CD4-positive, alpha-beta T cell treated with Interleukin-6 for 4 hours (primary cell): Measurements from ENCODE around the gene NLK.
"Not testable (repeated sequence)": the region's sequence is repeated elsewhere in the genome, so short reads cannot be mapped to it uniquely, and the experiment has no call there.

ENCODE experiments used
- DNase-seq: peaks from one replicate; pipeline ENCODE4 v3.0.0-alpha.2; 2020; ENCODE audit warnings: mixed read lengths

Gene NLK

DNA sequence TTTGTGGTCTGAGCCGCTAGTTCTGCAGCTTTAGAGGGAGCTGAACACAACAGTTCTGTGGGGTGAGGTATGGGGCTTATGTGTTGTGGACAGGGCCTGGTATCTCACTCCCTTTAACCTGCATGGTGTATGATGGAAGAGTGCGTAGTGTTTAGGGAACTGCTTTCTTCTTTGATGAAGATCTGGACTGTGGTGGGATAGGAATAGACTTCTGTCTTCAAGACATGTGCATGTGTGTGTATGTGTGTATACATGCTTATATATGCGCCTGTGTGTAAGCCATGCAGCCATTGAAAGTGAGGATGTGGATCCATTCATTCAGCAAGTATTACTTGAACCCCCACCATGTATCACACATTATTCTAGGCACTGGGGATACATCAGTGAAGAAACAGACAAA is 161.8 kb downstream of the NLK start:
- DNase-seq: no peak

DNA sequence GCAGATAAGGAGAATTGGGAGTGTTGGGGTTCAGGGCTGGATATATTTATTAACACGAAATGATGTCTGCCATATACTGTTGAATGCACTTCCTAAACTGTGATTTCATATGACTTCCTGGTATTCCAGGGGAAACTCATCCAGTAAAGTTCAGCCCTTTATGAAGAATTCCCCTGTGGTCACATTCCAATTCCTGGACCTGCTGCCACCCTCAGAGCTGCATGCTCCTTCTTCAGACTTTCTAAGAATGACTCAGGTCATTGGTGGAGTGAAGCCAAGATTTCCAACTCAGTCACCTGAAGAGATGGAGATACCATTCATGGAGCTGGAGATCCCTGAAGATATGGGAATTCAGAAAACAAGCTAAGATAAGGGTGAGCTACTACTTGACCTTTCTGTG is 162.3 kb downstream of the NLK start:
- no peak for DNase-seq

DNA sequence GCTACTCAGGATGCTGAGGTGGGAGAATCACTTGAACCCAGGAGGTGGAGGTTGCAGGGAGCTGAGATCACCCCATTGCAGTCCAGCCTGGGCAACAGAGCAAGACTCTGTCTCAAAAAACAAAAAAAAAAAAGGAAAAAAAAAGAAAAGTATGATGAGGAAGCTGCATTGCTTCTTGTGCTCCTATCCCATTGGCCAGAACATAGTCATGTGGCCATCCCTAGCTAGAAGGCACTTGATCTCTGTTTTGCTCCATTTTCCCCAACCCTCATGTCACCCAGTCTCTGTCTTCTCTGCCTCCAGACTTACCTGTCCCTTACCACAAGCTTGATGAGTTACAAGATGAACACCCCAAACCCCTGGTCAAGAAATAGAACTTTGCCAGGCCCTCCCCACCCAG is 163.8 kb downstream of the NLK start:
- DNase-seq: no peak

DNA sequence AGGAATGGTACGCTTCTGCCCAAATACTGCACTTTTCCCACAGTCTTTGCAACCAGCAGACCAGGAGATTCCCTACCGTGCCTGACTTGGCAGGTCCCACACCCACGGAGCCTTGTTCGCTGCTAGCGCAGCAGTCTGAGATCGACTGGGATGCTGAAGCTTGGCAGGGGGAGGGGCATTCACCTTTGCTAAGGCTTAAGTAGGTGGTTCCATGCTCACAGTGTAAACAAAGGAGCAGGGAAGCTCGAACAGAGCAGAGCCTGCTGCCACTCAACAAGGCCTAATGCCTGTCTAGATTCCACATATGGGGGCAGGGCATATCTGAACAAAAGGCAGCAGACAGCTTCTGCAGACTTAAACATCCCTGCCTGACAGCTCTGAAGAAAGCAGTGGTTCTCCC is 169.3 kb downstream of the NLK start:
- DNase-seq: no peak

DNA sequence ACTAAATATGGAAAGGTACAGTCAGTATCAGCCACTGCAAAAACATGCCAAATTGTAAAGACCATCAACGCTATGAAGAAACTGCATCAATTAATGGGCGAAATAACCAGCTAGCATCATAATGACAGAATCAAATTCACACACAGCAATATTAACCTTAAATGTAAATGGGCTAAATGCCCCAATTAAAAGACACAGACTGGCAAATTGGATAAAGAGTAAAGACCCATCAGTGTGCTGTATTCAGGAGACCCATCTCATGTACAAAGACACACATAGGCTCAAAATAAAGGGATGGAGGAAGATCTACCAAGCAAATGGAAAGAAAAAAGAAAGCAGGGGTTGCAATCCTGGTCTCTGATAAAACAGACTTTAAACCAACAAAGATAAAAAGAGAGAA is 171.1 kb downstream of the NLK start:
- not testable (repeated sequence) for DNase-seq

DNA sequence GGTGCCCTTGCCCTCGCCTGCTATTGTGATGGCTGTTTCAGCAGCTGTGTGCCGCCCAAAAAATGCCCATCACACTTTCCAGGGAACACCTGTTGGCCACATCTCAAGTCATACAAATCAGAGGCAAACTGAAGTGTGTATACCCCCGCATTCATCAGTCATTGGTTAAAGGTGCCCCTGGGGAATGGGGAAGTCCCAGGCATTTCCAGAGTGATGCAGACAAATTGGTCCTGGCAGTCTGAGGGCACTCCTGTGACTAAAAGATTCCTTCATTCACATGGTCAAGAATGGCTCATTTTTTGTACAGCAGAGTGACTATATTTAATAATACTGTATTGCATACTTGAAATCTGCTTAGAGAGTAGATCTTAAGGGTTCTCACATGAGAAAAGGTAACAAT is 173.6 kb downstream of the NLK start:
- no peak for DNase-seq

DNA sequence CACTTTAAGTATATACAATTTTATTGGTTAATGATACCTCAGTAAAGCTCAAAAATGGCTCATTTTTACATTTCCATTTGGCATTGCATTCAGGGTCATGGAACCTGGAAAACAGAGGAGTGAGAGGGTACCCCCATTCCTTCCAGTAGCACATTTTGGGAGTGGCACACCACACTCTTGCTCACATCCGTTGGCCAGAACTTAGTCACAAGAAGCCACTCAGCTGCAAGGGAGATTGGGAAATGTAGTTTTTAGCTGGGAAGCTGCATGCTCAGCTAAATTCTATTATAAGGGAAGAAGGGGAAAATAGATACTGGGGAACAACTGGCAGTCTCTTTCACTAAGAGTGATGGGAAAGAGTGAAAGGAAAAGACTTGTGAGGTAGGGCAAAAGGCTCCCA is 174.1 kb downstream of the NLK start:
- DNase-seq: no peak

DNA sequence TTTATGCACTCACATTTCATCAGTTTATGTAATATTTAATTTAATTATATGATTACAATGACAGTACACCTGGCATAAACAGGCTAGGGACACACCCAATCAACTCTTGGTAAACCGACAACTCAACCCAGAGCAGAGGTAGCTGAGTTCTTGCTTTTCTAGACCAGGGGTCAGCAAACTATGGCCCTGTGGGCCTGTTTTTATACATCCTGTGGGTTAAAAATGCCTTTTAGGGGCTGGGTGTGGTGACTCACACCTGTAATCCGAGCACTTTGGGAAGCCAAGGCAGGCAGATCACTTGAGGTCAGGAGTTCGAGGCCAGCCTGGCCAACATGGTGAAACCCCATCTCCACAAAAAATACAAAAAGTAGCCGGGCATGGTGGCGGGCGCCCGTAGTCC is 177.3 kb downstream of the NLK start:
- DNase-seq: no peak

DNA sequence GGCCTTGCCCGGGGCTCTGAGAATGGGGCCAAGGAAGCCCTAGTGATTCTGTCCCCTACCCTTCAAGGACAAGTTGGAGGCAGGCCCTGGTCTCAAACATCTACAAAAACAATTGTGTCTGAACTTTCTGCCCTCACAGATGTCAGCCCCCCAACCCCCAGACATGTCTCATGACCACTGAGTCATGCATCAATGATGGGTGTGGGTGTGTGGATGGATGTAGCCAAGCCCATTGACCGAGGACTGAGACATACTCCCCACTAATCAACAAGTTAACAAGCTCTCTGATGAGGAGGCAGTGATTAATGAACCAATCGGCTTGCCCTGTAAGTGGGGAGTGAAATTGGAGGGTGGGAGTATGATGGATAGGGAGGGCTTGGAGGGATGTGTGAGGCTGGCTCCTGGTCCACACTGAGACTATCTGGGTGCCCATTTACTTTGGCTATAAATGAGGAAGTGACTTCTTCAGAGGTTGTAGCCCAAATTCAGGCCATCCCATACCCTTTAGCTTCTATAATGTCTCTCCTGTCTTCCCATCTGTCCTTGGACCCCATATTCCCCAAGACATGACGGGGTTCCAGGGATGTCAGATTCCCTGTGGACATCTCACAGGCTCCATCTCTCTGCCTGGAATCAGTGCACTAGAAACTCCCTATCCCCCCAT is 179.4 kb downstream of the NLK start:
- no peak for DNase-seq

DNA sequence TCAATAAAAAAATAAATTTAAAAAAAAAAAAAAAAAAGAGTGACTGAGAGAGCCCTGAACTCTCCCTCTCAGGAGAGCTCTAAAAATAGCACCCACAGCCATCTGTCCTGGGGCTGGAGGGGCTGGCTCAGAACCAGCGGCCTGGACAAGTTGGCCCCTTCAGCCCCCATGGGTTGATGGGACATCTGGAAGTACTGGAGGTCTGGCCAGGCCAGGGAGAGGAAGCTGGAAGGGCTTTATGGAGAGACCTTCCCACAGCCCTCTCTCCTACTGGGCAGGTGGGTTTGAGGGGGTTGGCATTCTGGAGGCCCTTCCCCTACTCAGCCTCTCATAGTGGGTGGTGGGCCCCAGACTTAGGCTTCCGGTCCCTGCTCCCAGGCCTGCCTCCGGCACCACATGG is 182.8 kb downstream of the NLK start:
- no peak for DNase-seq

DNA sequence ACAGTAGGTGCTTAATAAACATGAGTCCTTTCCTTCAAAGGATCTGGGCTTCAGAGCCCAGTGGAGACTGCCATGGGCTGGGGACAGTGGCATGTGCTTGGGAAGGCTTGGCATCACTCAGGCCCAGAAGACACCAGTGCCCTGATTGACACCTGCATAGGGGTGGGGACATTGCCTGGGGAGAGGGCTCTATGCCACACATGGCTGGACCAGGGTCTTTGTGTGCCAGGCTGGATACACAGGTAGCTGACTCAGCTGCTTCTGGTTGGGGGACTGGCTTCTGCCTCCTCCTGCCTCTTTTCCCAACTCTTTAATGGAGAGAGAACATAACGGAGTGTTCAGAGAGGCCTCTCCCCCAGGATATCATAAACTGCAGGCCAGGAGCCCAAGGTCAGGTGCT is 183.4 kb downstream of the NLK start:
- DNase-seq: no peak

DNA sequence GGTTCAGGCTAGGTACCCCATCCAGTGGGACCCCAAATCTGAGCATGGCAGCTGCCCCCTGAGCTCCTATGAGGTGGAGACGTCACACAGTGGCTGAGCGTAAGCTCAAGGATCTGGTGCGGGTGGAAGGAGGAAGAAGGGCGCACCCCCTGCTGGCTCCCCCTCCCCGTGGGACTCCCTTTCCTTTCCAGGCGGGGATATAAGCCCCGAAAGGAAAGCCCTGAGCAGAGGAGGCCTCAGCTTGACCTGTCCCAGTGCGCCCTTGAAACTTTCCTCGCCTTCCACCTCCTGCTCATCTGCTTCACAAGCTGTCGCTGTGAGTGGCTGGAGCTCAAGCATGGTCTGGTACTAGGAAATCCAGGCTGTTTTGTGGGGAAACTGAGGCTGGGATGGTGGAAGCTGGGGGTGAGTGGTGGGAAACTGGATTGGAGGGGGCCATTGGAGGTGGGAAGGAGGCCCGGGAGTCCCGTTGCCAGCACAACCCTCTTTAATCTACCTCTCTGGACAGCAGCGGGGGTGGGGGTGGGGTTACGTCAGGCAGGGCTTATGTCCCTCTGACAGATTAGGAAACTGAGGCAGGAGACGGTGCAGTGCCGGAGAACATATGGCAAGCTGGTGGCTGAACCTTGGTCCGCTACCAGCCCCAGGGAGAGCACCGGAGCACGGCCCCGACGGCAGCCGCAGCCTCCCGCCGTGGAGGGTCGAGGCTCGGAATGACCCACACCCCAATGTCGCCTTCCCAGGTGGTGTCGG is 184.3 kb downstream of the NLK start:
- no peak for DNase-seq

DNA sequence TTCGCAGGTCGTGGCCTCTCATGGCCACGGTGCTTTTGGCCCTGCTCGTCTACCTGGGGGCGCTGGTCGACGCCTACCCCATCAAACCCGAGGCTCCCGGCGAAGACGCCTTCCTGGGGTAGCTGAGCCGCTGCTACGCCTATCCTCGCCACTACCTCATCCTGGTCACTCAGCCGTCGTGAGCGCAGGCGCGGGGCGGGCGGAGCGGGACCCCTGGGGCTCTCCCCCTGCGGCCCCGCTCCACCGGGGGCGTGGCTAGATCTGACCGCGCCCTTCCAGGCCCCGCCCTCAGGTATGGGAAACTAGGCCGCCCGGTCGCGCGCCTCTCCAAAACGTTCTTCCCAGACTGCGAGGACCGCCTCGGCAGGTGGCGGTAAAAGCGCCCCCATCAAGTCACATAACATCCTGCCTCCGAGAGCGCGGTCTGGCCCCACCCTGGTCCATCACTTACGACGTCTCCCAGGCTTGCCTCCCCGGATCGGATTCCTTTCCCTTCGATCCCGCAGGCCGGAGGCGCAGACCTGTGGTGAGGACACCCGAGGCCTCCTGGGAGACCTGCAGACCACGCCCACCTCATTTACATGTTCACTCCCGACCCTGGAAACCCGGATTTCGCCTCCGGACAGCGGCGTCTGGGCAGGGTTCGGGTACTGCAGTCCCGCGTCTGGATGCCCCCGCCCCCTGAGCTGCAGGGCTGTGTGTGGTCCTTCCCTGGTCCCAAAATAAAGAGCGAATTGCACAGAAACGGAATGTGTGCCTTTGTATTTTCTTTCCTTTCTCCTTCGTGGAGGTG is 185.0 kb downstream of the NLK start:
- DNase-seq: peak; percentile 19

DNA sequence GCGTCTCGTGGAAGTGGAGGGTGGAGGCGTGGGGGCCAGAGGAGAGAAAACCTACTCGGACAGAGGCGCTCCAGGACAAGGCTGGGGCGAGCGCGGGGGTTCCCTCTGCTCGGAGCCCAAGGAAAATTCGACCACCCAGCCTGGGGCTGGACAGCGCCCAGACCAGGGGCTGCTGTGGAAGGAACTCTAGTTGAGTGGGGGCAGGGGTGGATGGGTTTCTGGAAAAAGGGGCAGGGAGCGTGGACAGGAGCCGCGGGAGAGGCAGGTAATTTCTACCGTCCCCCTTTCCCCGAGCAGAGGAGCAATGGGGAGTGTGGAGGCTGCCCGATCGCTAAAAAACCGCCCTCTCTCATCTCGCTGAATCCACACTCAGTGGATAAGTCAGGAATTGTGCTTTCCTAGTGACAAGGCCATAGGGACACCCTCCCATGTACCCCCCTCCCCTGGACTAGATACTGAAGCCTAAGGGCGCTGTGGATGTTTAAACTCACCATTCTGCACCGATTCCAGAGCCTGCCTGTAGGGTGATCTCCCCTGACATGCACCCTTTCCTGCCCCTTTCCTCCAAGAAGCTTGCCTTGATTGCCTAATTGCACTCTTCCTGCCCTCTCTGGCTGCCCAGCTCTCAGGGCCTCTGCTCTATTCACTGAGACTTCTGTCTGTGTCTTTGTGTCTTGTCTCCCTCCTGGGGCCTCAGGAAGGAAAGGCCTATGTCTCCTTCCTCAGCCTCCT is 185.8 kb downstream of the NLK start:
- no peak for DNase-seq

DNA sequence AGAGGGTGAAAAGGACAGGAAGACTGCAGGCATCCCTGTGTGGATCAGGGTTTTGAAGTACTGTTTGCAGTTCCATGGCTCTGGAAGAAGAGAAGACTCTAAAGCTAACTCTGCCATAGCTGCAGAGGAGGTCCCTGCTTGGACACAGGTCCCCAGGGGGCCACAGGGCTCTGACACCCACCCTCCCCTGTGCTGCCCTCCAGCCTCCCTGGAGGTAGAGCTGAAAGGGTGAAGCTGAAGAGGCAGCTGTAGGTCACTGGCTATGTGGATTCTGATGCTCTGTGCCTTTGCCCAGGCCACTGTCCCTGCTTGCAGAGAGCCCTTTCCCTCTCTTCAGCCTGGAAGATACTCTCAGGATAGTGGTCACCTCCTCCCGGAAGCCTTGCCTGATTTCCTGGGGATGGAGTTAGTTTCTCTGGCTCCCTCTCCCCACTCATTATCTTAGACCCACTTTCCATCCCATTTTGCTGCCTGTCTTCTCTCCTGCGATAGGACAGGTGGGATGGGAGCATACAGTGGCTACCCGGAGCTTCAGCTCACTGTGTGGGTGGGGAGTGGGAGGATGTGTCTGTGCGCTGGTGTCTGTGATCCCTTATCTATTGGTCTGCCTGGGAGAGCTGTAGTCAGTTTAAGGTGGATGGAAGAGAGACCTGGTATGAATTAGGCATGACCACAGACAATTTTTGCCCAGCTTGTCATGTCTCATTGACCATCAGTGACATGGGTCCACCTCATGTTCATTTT is 186.7 kb downstream of the NLK start:
- DNase-seq: no peak

DNA sequence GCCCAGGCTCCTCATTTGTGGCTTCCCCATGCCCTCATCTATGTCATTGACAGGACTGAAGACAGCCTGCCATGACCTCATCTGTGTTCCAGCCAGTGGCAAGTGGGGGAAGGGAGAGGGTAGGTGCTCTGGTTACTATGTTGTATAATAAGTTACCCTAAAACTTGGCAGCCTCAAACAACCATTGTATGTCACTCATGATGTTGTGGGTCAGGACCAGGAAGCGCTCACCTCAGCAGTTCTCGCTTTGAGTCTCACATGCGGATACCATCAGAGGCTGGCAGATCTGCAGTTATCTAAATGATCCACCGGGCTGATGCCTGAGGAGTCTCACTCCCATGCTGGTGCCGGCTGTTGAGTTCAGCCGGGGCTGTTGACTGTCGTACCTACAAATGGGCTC is 187.5 kb downstream of the NLK start:
- no peak for DNase-seq

DNA sequence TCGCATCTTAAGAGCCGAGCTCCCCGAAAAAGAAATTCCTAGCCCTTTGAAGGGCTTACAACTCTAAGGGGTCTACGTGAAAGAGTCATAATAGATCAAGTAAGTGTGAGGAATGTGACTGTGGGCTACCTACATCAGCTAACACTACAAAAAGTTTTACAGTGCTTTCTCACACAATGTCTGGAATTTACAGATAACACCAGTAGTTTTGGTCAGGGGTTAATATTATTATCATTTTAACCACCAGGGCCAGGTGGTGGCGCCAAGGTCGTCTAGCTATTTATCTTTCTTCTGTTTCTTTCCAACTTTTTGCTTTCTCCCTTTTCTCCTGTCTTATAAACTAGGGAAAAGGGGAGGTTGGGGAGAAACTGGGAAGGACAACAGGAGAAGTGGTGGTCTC is 188.1 kb downstream of the NLK start:
- DNase-seq: not testable (repeated sequence)

DNA sequence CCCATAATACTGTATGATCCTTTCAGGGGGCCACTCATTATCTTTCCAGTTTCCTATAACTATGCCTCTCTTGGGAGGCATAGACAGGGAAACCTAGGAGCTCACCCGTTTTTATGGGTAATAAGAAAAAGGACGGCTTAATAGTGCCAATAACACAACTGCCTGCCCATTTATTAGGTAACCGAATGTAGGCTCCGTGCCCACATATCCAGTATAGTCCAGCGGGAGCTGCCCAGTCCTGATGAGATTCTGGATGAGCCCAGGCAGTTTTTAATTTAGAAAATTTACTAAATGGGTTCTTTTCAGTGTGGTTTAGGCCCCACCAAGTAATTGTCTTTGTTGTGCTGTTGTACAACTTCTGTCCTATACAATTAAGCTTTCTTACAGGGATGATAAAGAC is 189.1 kb downstream of the NLK start:
- not testable (repeated sequence) for DNase-seq

DNA sequence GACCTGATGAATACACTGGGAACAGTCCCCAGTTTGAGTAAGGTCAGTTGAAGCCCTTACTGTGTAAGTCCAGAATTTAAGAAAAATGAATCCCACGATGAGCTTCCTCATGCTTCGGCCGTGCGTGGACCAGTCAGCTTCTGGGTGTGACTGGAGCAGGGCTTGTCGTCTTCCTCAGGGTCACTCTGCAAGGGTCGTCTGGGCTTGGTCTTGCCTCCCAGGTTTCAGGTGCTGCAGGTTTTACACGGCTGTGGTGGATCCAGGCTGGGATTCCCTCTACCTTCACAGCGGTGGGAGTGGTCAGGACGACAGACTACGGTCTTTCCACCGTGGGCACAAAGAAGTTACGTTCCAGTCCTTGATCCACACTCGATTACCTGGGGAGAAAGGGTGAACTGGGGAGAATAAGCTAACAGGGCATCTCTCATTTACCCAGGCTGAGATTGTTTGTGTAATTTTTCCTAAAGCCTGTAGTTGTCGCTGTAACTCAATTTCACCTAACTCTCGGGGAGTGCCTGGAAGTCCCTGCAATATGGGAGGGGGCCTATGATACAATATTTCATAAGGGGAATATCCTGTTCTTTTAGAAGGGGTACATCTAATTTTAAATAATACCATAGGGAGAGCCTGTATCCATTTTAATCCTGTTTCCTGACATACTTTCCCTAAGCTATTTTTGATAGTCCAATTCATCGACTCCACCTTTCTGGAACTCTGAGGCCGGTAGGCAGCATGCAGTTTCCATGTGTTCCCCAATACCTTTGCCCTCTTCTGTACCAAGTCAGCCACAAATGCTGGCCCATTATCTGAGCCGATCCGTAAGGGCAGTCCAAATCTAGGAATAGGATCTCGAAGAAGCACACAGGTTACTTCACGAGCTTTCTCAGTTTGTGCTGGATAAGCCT is 190.7 kb downstream of the NLK start:
- DNase-seq: not testable (repeated sequence)

DNA sequence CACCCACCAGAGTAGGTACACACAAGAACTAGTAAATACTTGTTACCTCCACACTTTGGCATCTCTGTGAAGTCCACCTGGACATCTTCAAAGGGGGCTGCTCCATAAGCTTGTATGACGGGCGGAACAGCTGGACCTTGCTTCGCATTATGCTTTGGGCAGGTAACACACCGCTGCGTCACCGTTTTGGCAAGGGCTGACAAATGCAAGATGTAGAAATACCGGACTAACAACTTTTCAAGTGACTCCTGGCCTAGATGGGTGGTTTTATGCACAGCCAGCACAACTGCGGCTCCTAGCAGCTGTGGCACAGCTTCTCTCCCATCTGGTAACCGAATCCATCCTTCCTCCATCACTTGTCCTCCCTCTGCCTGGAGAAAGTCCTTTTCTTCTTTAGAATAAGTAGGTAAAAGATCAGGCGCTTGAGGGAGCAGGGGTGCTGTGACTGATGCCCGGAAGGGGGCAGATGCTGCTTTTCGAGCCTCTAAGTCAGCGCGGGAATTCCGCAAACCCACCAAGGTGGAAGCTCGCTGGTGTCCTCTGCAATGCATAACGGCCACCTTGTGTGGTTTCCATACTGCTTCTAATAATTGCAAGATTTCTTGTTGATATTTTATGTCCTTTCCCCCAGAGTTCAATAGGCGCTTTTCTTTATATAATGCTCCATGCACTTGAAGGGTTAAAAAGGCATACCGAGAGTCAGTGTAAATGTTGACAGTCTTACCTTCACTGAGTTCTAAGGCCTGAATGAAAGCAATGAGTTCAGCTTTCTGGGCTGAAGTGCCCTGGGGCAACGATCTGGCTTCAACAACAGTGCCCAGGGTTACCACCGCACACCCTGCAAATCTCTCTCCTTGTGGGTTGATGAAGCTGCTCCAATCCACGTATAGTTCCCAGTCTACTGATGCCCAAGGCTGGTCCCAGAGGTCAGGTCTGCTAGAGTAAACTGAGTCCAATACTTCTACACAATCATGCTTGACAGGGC is 191.7 kb downstream of the NLK start:
- not testable (repeated sequence) for DNase-seq
